Activated T-helper 2 cell treated with anti-CD3 and anti-CD28 coated beads, Interferon-gamma antibody, Interleukin-2, Interleukin-4, amounts not matched to agents 10 μg/mL and 5 μg/mL and 100 μg/mL, durations not matched to agents 14 hours and 24 hours and 36 hours (primary cell): Measurements from ENCODE around the gene FAM217B. TPM values are rescaled to one million over a fixed set of nuclear protein-coding genes. Genes with fewer than 3 reads are reported as not detected.
A peak's percentile ranks its signal among the peaks of the same experiment; 100 is the strongest.

Experiments used
- DNase-seq: peaks from one replicate; pipeline ENCODE4 v3.0.0; 2021; ENCODE audit warnings: low spot score
- H3K27ac Mint-ChIP-seq: one replicate; pipeline ENCODE4 v1.8.0; 2021; ENCODE audit warnings: mixed read lengths
- H3K27me3 Mint-ChIP-seq: one replicate; pipeline ENCODE4 v1.8.0; 2021; ENCODE audit warnings: low read depth, mixed read lengths
- H3K36me3 Mint-ChIP-seq: one replicate; pipeline ENCODE4 v1.8.0; 2021; ENCODE audit warnings: low read depth, mixed read lengths
- H3K4me1 Mint-ChIP-seq: one replicate; pipeline ENCODE4 v1.8.0; 2021; ENCODE audit warnings: low read depth, mixed read lengths
- H3K4me3 Mint-ChIP-seq: one replicate; pipeline ENCODE4 v1.8.0; 2021; ENCODE audit warnings: low read depth, mild to moderate bottlenecking, moderate library complexity, mixed read lengths
- H3K9me3 Mint-ChIP-seq: one replicate; pipeline ENCODE4 v1.8.0; 2021; ENCODE audit warnings: mixed read lengths
- intact Hi-C: fragments of 100-400 bp; cut with micrococcal nuclease; formaldehyde crosslinking; loops from one replicate; pipeline ENCODE4 v1.15.1; 2023
- total RNA-seq: library from RNA; stranded (reverse); gene quantifications from 2 replicates; pipeline ENCODE4 v1.2.3, GENCODE V29; 2022

The FAM217B gene
- 27.8 and 28.8 TPM in 2 replicates for total RNA-seq

DNA sequence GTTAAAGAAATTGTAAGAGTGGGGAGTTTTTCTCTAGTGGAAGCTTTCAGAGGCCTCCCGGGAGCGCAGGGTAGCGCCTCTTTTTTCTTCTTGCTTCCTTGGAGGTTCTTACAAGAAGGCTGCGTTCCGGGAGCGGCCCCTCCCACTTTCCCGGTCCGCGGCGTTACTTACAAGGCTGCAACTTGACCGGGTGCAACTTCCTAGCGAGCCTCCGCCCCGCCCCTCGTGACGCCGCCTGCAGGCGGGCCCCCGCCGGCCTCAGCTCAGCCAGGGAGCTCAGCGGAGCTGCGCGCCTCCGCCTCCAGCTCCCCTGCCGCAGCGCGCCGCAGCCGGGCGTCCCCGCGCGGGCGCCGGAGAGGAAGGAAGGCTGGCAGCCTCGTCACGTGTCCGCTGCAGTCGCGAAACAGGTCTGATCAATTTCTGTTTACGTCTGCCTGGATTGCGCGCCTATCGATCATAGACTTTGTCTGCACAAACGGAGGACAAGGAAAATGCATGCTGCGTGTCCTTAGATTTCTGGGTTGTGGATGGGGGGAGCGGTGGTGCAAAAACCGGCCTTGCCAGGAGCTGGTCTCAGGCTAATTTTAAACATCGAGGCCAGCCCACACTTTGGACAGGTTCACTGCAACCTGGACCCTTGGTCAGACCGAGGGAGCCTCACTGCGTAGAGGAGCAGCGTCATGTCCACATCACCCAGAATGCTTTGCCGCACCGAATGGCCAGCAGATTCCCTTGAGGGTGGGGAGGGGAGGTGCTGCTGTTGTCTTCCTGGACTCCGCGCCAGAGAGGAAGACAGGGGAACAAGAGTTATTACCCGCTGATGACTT, at the start of gene FAM217B, which contains the start of gene PPP1R3D:
FAM217B (plus strand) TSS at position 261 of the 827 bp plus-strand sequence. CDS start 3,555 bp downstream, outside the sequence.
PPP1R3D (minus strand) TSS at position 177 of the 827 bp plus-strand sequence. CDS start 374 bp downstream, outside the sequence.
- peak within 1 kb of the TSS; percentile 94 for H3K4me3 Mint-ChIP-seq
- peak; percentile 90 for DNase-seq
- H3K36me3 Mint-ChIP-seq: peaks cover 37% of the 10 kb centered on the region
- intact Hi-C loops: loop anchor here (2.0 to 10.0 kb wide), 2 partner anchors 116 to 324 kb away; no protein-coding TSS in a partner anchor
- H3K27me3 Mint-ChIP-seq: no peaks in the 10 kb centered on the region
- no peaks in the 10 kb centered on the region for H3K9me3 Mint-ChIP-seq
- peak within 1 kb of the TSS; percentile 98 for H3K27ac Mint-ChIP-seq
- H3K4me1 Mint-ChIP-seq: peaks cover 33% of the 10 kb centered on the region

GRCh38 chr20:59891581-59891980, 48.6 kb upstream of the FAM217B start:
- no peak overlapping the region for H3K27ac Mint-ChIP-seq
- DNase-seq: no peak
- H3K4me3 Mint-ChIP-seq: no peak overlapping the region
- H3K4me1 Mint-ChIP-seq: no peaks in the 10 kb centered on the region
- H3K9me3 Mint-ChIP-seq: no peaks in the 10 kb centered on the region
- peaks cover 3% of the 10 kb centered on the region for H3K36me3 Mint-ChIP-seq
- H3K27me3 Mint-ChIP-seq: peaks cover 4% of the 10 kb centered on the region
- intact Hi-C loops: no loop called here

DNA sequence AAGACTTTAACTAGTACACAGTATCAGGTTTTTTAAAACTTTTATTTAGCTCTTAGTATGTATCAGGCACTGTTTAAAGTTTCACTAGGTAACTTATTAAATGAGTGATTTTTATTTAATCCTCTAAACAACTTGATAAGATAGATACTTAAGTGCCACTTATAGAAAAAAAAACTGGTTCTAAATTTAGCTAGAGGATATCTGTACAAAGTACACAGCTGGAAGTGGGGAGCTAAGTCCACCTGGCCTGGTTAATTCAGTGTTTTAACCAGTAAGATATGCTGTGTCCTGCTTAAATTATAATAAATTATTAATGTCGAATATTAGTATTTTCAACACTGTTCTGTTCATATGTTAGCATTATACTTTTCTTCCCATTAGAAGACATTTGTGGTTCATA, 44.3 kb upstream of the FAM217B start:
- Mint-ChIP-seq H3K36me3 (no peaks in the 10 kb centered on the region), H3K9me3 (no peaks in the 10 kb centered on the region), H3K27me3 (peaks cover 11% of the 10 kb centered on the region), H3K27ac (no peak overlapping the region), H3K4me3 (no peak overlapping the region), H3K4me1 (no peaks in the 10 kb centered on the region)
- intact Hi-C loops: no loop called here
- DNase-seq: no peak

GRCh38 chr20:59902470-59902869, 37.7 kb upstream of the FAM217B start:
- Mint-ChIP-seq H3K4me1 (no peaks in the 10 kb centered on the region), H3K27me3 (peaks cover 23% of the 10 kb centered on the region), H3K27ac (no peak overlapping the region), H3K36me3 (no peaks in the 10 kb centered on the region), H3K9me3 (no peaks in the 10 kb centered on the region), H3K4me3 (no peak overlapping the region)
- intact Hi-C loops: no loop called here
- DNase-seq: no peak

- no peaks in the 10 kb centered on the region for H3K9me3 Mint-ChIP-seq
- H3K4me1 Mint-ChIP-seq: no peaks in the 10 kb centered on the region
- intact Hi-C loops: no loop called here
- H3K36me3 Mint-ChIP-seq: no peaks in the 10 kb centered on the region
- H3K27me3 Mint-ChIP-seq: peaks cover 23% of the 10 kb centered on the region
- H3K4me3 Mint-ChIP-seq: no peak overlapping the region
- no peak overlapping the region for H3K27ac Mint-ChIP-seq
- DNase-seq: no peak
These were observed 36.6 kb upstream of the FAM217B start for GRCh38 chr20:59903621-59904020.

- H3K9me3 Mint-ChIP-seq: no peaks in the 10 kb centered on the region
- H3K36me3 Mint-ChIP-seq: no peaks in the 10 kb centered on the region
- H3K4me3 Mint-ChIP-seq: no peak overlapping the region
- peaks cover 9% of the 10 kb centered on the region for H3K27me3 Mint-ChIP-seq
- no peak for DNase-seq
- no peaks in the 10 kb centered on the region for H3K4me1 Mint-ChIP-seq
- no peak overlapping the region for H3K27ac Mint-ChIP-seq
- intact Hi-C loops: no loop called here
These were observed 31.3 kb upstream of the FAM217B start for GRCh38 chr20:59908855-59909254.

- intact Hi-C loops: no loop called here
- no peaks in the 10 kb centered on the region for H3K36me3 Mint-ChIP-seq
- no peak overlapping the region for H3K4me3 Mint-ChIP-seq
- peaks cover 4% of the 10 kb centered on the region for H3K27me3 Mint-ChIP-seq
- DNase-seq: no peak
- no peaks in the 10 kb centered on the region for H3K4me1 Mint-ChIP-seq
- H3K27ac Mint-ChIP-seq: no peak overlapping the region
- H3K9me3 Mint-ChIP-seq: no peaks in the 10 kb centered on the region
These were observed 29.1 kb upstream of the FAM217B start for GRCh38 chr20:59911041-59911440.

- DNase-seq: no peak
- Mint-ChIP-seq H3K36me3 (no peaks in the 10 kb centered on the region), H3K27me3 (peaks cover 2% of the 10 kb centered on the region), H3K4me3 (no peak overlapping the region), H3K27ac (no peak overlapping the region), H3K4me1 (no peaks in the 10 kb centered on the region), H3K9me3 (no peaks in the 10 kb centered on the region)
- intact Hi-C loops: no loop called here
These were observed 27.6 kb upstream of the FAM217B start for GRCh38 chr20:59912609-59913008.

- Mint-ChIP-seq H3K27me3 (peaks cover 17% of the 10 kb centered on the region), H3K36me3 (no peaks in the 10 kb centered on the region), H3K27ac (no peak overlapping the region), H3K4me1 (no peaks in the 10 kb centered on the region), H3K4me3 (no peak overlapping the region), H3K9me3 (no peaks in the 10 kb centered on the region)
- intact Hi-C loops: no loop called here
- no peak for DNase-seq
These were observed 19.2 kb upstream of the FAM217B start for GRCh38 chr20:59920944-59921343.

DNA sequence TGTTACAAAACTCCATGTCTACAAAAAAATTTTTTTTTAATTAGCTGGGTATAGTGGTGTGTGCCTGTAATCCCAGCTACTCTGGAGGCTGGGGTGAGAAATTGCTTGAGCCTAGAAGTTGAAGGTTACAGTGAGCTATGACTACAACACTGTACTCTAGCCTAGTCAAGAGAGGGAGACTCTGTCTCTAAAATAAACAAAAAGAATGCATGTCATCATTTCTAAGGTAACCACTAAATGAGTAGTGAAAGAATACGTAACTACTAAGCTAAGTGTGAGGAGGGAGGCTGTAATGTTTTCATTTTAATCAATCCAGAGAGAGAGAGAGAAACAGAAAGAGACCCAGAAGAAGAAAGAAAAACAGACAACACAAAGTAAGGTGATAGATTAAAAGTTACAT, 16.7 kb upstream of the FAM217B start:
- DNase-seq: no peak
- Mint-ChIP-seq H3K27me3 (peaks cover 20% of the 10 kb centered on the region), H3K4me1 (no peaks in the 10 kb centered on the region), H3K36me3 (no peaks in the 10 kb centered on the region), H3K9me3 (no peaks in the 10 kb centered on the region), H3K27ac (no peak overlapping the region), H3K4me3 (no peak overlapping the region)
- intact Hi-C loops: no loop called here

GRCh38 chr20:59925359-59925758, 14.8 kb upstream of the FAM217B start:
- no peaks in the 10 kb centered on the region for H3K36me3 Mint-ChIP-seq
- peaks cover 24% of the 10 kb centered on the region for H3K27me3 Mint-ChIP-seq
- intact Hi-C loops: no loop called here
- no peak overlapping the region for H3K4me3 Mint-ChIP-seq
- no peak for DNase-seq
- no peaks in the 10 kb centered on the region for H3K9me3 Mint-ChIP-seq
- H3K27ac Mint-ChIP-seq: no peak overlapping the region
- peaks cover 6% of the 10 kb centered on the region for H3K4me1 Mint-ChIP-seq

DNA sequence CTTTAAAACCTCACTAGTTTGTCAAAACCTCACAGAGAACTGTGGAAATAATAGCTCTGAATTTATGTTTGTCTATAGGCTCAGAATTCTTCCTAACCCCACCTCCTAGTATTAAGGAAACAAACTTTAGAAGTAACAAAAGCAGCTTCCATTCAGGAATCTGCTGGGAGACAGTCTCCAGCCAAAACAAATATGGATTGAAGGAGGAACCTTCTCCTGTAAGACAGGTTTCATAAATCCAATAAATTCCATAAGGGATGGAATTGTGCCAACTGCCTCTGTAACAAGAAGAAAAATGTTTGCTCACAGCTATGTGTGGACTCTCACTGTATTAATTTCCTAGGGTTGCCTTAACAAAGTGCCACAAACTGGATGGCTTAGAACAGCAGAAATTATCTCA, 14.3 kb upstream of the FAM217B start:
- DNase-seq: no peak
- H3K27ac Mint-ChIP-seq: no peak overlapping the region
- intact Hi-C loops: no loop called here
- no peaks in the 10 kb centered on the region for H3K9me3 Mint-ChIP-seq
- H3K4me1 Mint-ChIP-seq: peaks cover 6% of the 10 kb centered on the region
- H3K27me3 Mint-ChIP-seq: peaks cover 24% of the 10 kb centered on the region
- no peak overlapping the region for H3K4me3 Mint-ChIP-seq
- H3K36me3 Mint-ChIP-seq: no peaks in the 10 kb centered on the region

DNA sequence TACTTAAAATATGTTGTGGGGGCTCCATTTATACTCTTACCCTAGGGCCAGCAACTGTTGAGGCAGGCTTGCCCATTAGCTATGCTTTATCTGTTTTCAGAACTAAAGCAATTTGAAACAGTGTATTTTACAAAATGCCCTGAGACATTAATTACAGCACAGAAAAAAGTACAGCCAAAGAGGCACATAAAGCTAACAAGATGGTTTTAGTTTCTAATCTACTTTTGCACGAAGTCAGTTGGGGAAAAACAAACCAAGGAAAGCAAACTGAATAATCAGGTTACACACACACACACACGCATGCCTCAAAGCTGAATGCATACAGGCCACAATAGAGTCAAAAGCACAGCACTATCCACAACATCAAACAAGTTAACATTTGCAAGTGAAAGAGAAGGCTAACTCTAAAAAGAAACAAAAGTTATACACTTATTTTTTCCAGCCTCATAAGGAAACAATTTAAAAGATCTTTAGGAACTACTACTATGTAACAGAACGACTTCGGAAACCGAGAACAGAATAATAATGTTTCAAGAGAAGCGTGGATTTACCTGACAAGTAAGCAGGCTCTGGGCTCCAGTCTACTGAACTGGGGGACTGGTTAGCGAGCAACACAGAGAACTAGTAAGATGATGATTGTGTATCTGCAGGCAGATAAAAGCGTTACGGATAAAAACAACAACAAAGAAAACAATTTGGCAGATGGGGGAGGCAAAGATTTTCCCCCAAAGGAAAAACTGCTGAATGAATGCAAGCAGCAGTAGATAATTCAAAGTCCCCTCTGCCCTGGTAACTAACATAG, 8.5 kb upstream of the FAM217B start:
- Mint-ChIP-seq H3K9me3 (no peaks in the 10 kb centered on the region), H3K36me3 (peaks cover 3% of the 10 kb centered on the region), H3K4me3 (peak overlapping the region; percentile 73), H3K27me3 (peaks cover 5% of the 10 kb centered on the region), H3K27ac (peak overlapping the region; percentile 89), H3K4me1 (peaks cover 21% of the 10 kb centered on the region)
- intact Hi-C loops: no loop called here
- DNase-seq: no peak
